RWPE1 (cell line): ENCODE results near the gene FAM98C.

Experiments used
- CTCF ChIA-PET: fragments of 350-600 bp; sonication (Branson Sonifier 250); formaldehyde crosslinking; extraction: SDS; loops from one replicate; lab custom pipeline; 2021; lab: Yijun Ruan, JAX
- POLR2A ChIA-PET: fragments of 400-600 bp; formaldehyde crosslinking; extraction: SDS; loops from one replicate; lab custom pipeline; 2020; ENCODE audit warnings: antibody characterized with exemption; ENCODE audit not compliant: low non-redundant PET; lab: Yijun Ruan, JAX
- DNase-seq: peaks from one replicate; pipeline ENCODE4 v3.0.0; 2012; ENCODE audit warnings: low spot score
- H3K27ac ChIP-seq: fragments of 450-650 bp; 2 replicates; pipeline ENCODE4 v1.5.1; 2017
- TF ChIP-seq, protein P1 (sequence below): fragments of 450-650 bp; conservative IDR thresholded peaks from 2 replicates; pipeline ENCODE4 v1.5.1; 2017; ENCODE audit warnings: low read depth, mild to moderate bottlenecking

Gene FAM98C

DNA sequence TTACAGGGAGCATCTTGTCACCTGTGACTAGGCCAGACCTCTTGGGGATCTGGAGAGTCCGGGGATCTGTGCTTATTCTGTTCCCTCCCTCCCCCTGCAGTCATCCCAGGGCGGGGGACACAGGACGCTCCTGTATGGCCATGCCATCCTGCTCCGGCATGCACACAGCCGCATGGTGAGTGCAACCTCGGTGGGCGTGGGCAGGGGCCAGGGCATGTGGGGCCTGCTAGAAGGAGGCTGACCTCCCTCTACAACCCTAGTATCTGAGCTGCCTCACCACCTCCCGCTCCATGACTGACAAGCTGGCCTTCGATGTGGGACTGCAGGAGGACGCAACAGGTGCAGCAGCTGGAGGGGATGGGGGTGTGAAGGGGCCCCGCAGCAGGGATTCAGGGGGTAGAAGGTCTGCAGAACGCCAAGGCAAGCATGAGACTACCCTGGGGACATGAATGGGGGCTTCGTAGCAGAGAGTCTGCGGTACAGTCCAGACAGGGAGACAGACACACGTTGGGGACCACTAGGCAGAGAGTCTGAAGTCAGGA, 40.6 kb downstream of the FAM98C start:
- TF ChIP-seq, protein P1, sequence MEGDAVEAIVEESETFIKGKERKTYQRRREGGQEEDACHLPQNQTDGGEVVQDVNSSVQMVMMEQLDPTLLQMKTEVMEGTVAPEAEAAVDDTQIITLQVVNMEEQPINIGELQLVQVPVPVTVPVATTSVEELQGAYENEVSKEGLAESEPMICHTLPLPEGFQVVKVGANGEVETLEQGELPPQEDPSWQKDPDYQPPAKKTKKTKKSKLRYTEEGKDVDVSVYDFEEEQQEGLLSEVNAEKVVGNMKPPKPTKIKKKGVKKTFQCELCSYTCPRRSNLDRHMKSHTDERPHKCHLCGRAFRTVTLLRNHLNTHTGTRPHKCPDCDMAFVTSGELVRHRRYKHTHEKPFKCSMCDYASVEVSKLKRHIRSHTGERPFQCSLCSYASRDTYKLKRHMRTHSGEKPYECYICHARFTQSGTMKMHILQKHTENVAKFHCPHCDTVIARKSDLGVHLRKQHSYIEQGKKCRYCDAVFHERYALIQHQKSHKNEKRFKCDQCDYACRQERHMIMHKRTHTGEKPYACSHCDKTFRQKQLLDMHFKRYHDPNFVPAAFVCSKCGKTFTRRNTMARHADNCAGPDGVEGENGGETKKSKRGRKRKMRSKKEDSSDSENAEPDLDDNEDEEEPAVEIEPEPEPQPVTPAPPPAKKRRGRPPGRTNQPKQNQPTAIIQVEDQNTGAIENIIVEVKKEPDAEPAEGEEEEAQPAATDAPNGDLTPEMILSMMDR = no peak
- no peak overlapping the region for H3K27ac ChIP-seq
- no peak for DNase-seq
- CTCF ChIA-PET = no interaction called here
- POLR2A ChIA-PET = no interaction called here

DNA sequence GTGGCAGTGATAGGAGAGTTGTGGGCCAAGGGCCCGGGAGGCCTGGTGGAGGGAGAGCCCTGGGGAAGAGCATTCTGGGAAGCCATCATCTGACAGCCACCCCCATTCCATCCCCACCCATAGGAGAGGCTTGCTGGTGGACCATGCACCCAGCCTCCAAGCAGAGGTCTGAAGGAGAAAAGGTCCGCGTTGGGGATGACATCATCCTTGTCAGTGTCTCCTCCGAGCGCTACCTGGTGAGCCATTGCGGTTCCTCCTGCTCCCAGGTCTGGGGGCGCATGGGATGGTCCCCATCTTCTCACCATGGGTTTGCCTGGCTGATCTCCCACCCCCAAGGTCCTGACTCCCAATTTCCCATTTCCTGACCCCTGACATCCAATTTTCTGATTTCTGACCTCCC, 41.1 kb downstream of the FAM98C start:
- POLR2A ChIA-PET = no interaction called here
- H3K27ac ChIP-seq = no peak overlapping the region
- DNase-seq = no peak
- TF ChIP-seq, protein P1 = no peak
- CTCF ChIA-PET = no interaction called here

DNA sequence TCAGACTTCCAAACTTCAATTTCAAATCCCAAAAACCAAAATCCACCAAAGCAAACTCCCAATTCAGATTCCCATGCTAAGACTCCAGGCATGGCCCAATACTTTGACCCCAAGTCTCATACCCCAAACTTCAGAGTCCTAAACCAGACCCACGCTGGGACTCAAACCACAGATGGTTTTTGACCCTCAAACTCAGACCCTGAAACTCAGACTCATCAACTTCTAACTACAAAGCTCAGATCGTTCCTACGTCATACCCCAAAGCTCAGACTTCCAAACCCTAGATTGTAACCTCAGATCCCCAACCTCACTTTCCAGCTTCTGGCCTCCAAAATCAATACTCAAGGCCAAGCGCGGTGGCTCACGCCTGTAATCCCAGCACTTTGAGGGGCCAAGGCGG, 42.5 kb downstream of the FAM98C start:
- no peak overlapping the region for H3K27ac ChIP-seq
- ChIA-PET CTCF (no interaction called here), POLR2A (no interaction called here)
- DNase-seq = no peak
- TF ChIP-seq, protein P1 = no peak

DNA sequence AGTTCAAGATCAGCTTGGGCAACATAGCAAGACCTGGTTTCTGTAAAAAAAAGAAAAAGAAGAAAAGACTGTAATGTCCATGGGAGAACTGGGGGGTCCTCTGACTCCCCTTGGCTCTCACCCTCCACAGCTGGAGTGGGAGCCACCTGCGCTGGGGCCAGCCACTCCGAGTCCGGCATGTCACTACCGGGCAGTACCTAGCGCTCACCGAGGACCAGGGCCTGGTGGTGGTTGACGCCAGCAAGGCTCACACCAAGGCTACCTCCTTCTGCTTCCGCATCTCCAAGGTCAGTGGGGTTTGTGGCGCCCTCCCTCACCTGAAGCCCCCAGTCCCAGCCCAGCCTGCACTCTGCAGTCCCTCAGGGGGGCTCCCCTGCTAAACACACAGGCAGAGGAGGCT, 45.3 kb downstream of the FAM98C start:
- TF ChIP-seq, protein P1 = no peak
- no peak for DNase-seq
- CTCF ChIA-PET = no interaction called here
- no peak overlapping the region for H3K27ac ChIP-seq
- POLR2A ChIA-PET = no interaction called here

DNA sequence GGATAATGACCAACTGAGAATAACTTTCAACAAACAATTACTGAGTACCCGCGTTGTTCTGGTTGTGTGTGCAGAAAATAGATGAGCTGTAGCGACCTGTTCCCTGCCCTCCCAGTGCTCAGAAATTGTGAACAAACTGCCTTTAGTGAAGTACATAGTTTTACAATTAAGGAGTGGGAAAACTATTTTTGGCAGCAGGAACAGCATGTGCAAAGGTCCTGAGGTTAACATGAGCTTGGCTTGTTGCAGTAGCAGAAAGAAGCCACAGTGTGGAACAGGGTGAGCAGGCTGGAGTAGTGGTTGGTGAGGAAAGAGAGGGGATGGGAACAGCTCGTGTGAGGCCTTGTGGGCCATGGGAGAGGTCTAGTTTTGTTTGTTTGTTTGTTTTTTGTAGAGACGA, 46.6 kb downstream of the FAM98C start:
- H3K27ac ChIP-seq = no peak overlapping the region
- CTCF ChIA-PET = interaction anchor here (0.6 kb wide), 1 partner anchor 474 kb away, joined by 3 read pairs; no protein-coding TSS in a partner anchor
- TF ChIP-seq, protein P1 = no peak
- POLR2A ChIA-PET = no interaction called here
- DNase-seq = no peak

DNA sequence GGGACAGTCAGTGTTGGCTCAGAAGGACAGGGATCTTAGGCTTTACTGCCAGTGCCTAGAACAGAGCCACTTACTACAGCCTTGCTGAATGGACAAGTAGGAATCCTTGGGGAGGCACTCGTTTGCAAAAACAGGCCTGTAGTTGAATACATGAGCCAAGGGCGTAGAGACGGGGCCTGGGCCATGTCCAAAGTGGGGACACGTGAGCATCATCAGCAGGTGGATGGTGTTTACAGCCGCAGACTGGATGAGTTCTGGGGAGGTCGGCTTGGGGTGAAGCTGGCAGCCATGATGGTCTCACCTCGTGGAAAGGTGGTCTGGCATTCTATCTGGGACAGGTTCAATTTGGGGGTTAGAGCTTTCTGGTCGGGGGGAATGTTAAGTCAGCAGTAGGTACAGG, 48.1 kb downstream of the FAM98C start:
- ChIA-PET POLR2A (no interaction called here), CTCF (interaction anchor here (0.6 kb wide), 1 partner anchor 224 kb away, joined by 5 read pairs; no protein-coding TSS in a partner anchor)
- TF ChIP-seq, protein P1 = no peak
- no peak for DNase-seq
- no peak overlapping the region for H3K27ac ChIP-seq
